Measurements from ENCODE around the gene SMIM1.
A peak's percentile ranks its signal among the peaks of the same experiment; 100 is the strongest.
"Not testable (repeated sequence)": the region's sequence is repeated elsewhere in the genome, so short reads cannot be mapped to it uniquely, and the experiment has no call there.

SMIM1 gene

DNA sequence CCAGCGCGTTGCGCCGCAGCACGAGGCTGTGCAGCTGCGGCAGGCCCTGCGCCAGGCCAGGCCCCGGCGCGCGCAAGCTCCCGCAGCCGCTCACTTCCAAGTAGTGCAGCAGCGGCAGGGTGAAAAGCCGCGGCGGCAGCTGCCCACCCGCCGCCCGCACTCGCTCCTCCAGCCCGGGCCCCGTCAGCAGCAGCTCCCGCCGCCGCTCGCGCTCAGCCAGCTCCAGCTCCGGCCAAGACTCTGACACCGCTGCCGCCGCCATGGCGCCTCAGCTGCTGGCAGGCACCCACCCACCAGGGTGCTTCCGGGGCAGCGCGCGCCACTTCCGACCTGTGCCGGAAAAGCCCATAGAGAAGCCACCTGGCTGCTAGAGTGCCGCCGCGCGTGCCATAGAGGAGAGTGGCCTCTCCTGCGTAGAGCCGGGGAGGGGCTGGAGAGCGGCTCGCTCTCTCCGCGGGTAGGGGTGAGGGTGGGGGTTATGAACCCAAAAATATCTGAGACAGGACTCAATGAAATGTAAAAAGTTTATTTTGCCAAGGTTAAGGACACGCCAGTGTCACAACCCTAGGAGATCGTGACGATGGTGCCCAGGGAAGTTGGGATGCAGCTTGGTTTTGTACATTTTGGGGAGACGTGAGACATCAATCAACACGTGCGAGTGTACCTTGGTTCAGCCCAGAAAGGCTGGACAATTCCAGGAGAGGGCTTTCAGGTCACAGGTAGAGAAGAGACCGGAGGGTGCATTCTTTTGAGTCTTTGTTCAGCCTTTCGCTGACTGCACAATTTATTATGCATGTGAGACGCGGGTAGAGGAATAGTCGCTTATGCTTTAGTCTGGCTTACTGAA, 23.9 kb downstream of the SMIM1 start, which contains the start of gene LRRC47:
Gene LRRC47 (minus strand): TSS at position 284 of the 847 bp plus-strand sequence. CDS start 22 bp downstream, at position 262.
- DNase-seq, result peak; percentile 93

DNA sequence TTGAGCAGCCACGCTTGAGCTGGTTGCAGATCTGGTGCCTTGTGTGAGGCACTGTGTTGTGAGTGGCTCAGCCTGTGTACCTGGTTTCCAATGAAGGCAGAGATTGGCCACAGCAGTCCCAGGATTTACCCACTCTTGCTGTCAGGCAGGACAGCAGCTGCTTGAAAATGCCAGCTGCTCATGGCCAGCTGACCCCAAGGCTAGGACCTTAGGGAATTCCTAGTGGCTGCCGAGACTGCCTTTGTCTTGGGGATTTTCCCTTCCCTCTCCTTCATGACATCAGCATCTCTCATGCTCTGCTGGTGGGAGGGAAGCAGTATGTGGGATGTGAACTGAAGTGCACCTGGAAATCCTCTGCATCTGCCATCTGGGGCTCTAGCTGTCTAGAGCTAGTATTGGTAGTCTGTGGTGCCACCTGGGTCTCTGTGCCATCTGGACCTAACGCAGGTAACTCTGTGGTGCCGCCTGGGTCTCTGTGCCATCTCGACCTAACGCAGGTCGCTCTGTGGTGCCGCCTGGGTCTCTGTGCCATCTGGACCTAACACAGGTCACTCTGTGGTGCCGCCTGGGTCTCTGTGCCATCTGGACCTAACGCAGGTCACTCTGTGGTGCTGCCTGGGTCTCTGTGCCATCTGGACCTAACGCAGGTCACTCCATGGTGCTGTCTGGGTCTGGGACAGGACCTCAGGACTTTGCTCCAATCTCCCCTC, 27.6 kb downstream of the SMIM1 start:
- no peak for DNase-seq

DNA sequence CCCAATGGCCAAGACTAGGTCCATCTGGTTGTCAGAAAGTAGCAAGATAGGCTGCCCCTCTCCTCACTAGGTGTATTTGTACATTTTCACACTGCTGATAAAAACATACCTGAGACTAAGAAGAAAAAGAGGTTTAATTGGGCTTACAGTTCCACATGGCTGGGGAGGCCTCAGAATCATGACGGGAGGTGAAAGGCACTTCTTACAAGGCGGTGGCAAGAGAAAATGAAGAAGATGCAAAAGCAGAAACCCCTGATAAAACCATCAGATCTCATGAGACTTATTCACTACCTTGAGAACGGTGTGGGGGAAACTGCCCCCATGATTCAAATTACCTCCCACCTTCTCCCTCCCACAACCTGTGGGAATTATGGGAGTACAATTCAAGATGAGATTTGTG, 28.2 kb downstream of the SMIM1 start:
- peak; percentile 30 for DNase-seq

GRCh38 chr1:3803905-3804626, 31.5 kb downstream of the SMIM1 start:
- DNase-seq, result no peak

DNA sequence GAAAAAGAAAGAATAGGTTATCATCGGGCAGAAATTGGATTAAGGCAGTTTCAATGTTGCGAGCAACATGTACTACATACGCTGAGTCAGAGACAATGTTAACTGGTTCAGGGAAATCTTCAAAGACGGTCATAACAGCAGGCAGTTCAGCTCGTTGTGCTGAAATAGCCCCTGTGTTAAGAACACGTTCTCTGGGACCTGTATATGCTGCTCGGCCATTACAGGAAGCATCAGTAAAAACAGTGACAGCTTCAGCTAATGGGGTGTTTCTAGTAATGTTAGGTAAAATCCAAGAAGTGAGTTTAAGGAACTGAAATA, 32.0 kb downstream of the SMIM1 start:
- not testable (repeated sequence) for DNase-seq

GRCh38 chr1:3805038-3805437, 32.5 kb downstream of the SMIM1 start:
- DNase-seq, result no peak

DNA sequence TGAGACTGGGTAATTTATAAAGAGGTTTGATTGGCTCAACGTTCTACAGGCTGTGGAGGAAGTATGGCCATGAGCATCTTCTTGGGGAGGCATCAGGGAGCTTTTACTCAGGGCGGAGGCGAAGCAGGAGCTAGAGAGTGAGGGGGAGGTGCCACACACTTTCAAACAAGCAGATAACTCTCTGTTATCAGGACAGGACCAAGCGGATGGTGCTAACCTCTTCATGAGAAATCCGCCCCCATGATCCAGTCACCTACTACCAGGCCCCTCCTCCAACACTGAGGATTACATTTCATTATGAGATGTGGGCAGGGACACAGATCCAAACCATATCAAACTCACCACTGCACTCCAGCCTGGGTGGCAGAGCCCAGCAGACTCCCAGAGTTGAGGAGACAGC, 35.2 kb downstream of the SMIM1 start:
- no peak for DNase-seq

GRCh38 chr1:3809680-3810079, 37.1 kb downstream of the SMIM1 start:
- DNase-seq, result no peak

DNA sequence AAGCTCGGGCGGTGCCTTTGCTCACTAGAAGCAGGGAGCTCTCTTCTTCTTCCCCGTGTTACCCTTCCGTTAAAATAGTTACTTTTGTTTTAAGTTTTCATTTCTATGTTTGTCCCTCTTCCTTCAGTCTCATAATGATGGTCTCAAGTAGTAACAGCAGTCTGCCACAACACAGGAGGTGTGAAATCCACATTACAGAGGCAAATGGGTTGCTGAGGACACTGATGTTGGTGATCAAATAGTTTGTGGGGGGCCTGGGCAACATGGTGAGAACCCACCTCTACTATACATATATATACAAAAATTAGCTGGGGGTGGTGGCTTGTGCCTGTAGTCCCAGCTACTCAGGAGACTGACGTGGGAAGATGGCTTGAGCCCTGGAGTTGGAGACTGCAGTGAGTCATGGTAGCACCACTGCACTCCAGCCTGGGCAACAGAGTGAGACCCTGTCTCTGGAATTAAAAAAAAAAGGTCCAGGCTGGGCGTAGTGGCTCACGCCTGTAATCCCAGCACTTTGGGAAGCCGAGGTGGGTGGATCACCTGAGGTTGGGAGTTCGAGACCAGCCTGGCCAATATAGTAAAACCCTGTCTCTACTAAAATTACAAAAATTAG, 37.7 kb downstream of the SMIM1 start:
- not testable (repeated sequence) for DNase-seq

GRCh38 chr1:3811595-3811911, 39.0 kb downstream of the SMIM1 start:
- no peak for DNase-seq

DNA sequence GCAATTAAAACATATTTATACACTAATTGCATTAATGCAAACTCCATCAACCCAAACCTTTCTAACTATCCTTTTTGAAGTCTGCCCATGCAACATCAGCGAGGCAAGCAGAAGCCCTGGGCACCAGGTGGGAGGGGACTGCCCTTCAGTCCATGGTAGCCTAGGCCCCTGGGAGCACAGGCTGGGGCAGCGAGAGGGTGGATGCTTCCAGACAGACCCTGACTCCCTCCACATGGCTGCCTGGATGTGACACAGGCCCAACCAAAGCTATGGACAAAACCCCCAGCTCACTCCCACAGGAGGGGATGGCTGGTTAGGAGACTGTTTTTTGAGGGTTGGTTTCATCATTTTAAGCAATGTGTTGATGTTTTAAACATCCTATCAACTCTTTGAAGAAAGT, 41.5 kb downstream of the SMIM1 start:
- no peak for DNase-seq

DNA sequence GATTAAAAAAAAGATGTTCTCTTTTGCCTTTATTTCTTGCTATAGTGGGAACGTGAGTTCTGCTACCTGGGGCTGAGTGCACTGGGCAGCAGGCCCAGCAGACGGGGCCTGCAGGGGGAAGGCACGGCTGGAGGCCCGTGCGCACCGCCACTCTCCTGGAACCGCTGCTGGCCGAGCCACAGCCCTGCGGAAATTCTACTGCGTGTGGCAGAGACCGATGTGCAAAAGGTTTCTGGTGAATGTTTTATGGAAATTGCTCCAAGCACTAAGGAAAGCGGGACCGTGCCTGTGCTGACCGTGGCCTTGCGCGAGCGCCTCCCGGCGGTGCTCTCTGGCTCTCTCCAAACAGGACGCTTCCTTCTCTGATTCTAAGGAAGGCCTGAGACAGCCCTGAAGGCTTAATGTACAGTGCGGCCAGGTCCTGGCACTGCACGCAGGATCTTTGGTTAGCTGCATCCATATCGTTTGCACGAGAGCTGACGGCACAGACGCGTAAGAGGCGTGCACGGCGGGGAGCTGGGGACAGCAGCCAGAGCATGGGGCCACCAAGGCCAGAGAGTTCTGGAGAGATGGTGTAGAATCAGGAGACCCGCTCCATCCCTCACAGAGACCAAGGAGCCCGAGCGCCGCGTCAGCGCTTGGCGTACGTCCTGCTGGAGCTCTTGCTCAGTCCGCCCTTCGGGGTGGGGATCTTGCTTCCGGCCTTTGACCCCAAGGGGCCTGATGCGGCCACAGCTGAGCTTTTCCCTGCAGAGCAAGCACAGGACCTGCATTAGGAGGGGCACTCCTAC, 42.4 kb downstream of the SMIM1 start:
- no peak for DNase-seq

DNA sequence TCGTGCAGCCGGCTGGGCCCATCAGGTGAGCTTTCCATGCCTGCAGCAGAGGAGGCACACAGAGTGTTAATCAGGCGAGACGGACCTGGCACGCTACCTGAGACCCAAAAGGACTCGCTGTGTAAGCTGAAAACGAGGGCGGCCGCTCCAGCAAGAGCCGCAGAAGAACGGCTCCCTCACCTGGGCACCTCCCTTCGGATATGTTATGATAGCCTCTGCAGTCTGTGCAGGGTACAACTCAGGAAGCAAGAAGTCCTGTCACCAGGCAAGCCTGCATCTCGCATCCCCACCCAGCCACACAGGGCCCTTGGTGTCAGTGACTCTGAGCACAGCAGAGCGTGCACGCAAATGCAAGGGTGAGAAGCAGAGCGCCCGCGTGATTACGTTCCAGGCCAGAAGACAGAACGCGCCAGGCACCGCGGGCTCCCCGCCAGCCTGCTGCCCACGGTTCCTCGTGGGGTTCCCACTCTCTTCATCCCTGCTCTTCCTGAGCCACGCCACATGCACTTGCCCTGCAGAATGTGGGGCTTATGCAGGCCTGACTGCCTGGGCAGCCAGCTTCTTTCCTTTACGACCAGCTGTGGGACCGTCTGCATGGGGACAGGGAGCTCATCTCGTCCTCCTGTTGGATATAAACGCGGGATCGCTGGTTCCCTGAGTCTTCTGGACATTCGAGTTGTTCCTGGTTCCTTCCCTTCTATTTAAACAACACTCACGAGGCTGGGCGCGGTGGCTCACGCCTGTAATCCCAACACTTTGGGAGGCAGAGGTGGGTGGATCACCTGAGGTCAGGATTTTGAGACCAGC, 44.0 kb downstream of the SMIM1 start:
- DNase-seq, result no peak

DNA sequence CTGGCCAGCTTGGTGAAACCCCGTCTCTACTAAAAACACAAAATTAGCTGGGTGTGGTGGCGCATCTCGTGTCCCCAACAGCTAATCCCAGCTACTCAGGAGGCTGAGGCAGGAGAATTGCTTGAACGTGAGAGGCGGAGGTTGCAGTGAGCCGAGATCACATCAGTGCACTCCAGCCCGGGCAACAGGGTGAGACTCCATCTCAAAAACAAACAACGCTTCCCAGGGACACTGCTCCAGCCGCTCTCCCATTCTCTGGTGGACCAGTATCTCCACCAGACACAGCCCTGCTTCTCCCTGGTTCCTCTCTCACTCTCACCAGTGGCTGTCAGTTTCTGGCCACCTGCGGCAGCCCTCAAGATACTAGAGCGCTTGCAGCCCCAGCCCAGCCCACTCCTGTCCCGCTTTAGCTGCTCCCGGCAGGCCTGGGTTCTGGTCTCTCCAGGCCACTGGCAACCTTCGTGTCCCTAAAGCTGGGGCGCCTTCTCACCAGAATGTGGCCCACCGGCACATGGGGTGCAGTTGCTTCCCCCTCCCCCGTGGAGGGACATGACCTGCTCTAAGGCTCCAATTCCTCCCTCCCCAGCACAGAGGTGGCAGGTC, 44.7 kb downstream of the SMIM1 start:
- DNase-seq, result no peak

DNA sequence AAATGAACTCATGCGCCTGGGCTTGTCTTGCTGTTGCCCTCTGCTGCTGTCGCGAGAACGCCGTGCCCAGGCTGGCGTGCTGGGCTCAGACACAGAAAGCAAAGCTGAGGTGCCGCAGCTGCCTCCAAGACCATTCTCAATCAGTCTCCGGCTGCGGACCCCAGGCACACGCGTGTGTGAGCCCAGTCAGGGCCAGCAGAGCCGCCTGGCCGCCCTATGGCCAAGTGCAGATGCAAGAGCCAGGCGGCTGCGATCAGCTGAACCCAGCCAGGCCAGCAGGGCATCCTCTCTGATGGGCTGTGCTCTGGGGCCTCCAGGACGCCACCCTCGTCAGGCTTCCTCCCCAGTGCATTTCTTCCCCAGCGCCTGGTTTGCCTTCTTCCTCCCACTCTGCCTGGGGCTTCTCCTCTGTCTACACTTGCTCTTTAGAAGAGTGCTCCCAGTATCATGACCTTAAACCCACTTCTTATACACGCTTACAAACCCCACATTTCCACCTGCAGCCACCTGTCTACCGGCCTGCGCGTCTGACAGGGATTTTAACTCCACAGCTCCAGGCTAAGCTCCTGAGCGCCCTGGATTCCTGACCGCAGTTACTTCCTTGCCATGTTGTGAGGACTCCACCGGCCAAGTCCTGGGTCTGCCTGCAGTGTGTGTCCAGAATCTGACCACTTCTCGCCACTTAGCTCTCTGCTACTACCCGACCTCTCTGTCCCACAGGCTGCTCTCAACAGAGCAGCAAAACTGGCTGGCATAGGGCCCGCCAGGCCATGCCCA, 45.5 kb downstream of the SMIM1 start:
- DNase-seq, result no peak

DNA sequence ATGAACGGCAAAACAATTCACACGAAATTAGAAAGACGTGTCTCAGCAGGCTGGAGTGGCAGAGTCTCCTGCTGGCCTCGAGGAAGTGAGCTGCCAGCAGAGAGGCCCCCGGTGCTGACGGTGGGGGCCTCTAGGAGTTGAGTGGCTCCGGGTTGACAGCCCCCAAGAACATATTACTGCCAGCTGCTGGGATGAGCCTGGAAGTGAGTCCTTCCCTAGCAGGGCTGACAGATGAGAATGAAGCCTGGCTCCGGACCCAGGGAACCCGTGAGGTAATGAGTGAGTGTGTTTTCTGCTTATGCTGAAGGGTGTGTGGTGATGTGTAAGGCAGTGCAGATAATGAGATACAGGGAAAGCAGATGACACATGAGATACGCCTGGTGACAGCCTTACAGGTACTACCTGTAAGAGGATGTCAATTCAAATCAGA, 47.2 kb downstream of the SMIM1 start:
- DNase-seq, result no peak

DNA sequence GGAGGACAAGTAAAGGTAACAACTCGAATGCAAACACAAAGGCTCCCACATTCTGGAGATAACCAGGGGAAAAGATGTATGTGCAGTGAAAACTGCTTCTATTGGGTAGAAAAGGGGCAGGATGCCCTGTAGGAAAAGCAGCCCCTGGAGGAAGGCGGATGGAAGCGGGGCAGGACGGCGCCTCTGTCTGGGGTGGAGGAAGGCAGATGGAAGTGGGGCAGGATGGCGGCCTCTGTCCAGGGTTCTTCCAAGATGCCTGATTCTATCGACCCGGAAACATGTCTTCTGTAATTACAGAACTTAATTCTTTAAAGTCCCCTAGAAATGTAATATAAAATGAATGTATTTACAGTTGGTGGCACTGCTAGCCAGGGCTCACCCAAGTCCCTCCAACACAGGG, 47.8 kb downstream of the SMIM1 start:
- DNase-seq, result no peak

DNA sequence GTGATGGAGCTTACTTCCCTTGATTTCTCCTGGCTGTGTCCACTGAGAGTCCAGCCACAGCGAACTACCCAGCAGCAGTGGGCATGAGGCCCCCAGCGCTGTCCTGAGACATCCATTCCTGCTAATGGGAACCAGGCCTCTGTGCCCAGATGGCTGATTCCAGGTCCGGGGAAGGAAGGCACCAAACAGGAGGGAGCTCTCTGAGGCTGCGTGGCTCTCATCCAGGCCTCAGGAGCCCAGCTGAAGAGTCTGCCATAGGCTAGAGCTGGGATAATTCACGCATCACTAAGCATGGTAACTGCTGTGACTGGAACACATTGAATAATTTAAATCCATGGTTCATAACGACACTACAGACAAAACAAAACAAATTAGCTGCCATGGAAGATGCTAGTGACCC, 48.5 kb downstream of the SMIM1 start:
- no peak for DNase-seq

GRCh38 chr1:3821447-3821846, 48.9 kb downstream of the SMIM1 start:
- no peak for DNase-seq

- DNase-seq, result no peak
These were observed 49.4 kb downstream of the SMIM1 start for GRCh38 chr1:3821908-3822307.
